GM12873 (cell line): ENCODE measurements around the gene PRDM9.

ENCODE experiments used
- TF ChIP-seq, protein P1 (sequence below): IDR thresholded peaks from 2 replicates; pipeline ENCODE4 v1.5.1; 2012; ENCODE audit warnings: low read depth, mild to moderate bottlenecking, moderate library complexity, low read length, control low read depth; ENCODE audit not compliant: insufficient read depth; ENCODE audit errors: missing control alignments

Gene PRDM9

DNA sequence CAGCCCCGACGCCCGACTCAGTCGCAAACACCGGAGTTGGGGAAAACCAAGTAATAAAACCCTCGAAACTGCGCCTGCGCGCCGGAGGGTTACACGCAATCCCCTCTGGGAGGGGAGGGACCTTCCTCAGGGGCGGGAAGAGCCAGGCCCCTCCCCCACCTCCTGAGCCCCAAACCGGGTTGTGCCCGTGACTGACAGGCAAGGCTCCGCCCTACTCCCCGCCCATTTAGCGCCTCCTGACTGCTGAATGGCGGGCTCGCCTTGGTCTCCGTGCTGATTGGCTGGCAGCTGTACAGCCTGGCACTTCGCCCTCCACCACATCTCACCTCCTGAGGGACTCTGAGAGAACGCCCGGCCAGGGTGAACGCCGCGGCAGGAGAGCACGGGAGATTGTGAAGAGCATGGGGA, at the start of gene PRDM9:
Gene PRDM9 (plus strand): TSS at position 332 of the 408 bp plus-strand sequence. CDS start 1,425 bp downstream, outside the sequence.
- TF ChIP-seq, protein P1, sequence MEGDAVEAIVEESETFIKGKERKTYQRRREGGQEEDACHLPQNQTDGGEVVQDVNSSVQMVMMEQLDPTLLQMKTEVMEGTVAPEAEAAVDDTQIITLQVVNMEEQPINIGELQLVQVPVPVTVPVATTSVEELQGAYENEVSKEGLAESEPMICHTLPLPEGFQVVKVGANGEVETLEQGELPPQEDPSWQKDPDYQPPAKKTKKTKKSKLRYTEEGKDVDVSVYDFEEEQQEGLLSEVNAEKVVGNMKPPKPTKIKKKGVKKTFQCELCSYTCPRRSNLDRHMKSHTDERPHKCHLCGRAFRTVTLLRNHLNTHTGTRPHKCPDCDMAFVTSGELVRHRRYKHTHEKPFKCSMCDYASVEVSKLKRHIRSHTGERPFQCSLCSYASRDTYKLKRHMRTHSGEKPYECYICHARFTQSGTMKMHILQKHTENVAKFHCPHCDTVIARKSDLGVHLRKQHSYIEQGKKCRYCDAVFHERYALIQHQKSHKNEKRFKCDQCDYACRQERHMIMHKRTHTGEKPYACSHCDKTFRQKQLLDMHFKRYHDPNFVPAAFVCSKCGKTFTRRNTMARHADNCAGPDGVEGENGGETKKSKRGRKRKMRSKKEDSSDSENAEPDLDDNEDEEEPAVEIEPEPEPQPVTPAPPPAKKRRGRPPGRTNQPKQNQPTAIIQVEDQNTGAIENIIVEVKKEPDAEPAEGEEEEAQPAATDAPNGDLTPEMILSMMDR: no peak

DNA sequence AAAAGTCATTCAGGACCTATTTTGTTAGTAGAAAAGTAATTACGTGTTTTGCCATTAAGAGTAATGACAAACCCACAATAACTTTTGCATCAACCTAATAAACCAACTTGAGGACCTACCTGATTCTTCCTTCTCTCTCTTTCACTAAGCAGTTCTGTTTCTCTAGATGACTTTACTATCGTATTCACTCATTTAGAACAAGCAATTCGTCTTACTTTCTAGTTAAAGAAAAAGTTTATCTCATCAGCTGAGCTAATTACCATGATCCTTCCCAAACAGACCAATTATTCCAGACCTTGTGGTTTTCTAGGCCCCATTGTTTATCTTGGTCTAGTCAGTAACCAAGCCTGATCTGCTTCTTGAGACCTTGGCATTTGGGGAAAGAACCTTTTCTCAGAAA, 49.6 kb upstream of the PRDM9 start:
- TF ChIP-seq, protein P1: no peak

DNA sequence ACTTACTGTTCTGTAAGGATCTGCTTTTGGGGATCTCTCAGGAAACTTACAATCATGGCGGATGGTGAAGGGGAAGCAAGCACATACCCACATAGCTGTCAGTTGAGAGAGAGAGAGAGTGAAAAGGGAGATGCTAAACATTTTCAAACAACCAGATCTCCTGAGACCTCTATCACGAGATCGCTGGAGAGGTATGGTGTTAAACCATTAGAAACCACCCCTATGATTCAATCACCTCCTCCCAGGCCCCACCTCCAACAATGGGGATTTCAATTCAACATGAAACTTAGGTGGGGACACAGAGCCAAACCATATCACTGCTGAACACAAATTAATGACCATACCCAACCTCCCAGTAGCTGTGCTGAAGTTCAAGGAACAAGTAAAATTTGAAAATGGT, 48.2 kb upstream of the PRDM9 start:
- TF ChIP-seq, protein P1: no peak

DNA sequence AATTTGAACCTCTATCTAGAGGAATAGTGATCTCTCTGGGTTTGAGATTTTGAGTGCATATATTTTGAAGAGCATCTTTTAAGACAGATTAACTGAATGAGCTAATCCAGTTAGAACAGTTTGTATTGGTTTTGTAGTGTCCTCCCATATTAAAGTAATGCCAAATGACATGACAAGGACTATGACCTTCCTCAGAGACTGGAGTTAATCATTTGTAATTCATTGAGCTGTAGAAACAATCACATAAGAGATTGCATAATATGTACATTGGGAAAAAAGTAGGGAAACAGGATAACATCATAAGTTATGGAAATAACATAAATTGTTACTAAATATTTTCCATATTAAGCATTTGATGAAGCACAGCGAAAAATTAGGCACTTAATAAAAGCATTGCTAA, 45.8 kb upstream of the PRDM9 start:
- TF ChIP-seq, protein P1: no peak

GRCh38 chr5:23466401-23466912, 41.0 kb upstream of the PRDM9 start:
- TF ChIP-seq, protein P1: no peak

DNA sequence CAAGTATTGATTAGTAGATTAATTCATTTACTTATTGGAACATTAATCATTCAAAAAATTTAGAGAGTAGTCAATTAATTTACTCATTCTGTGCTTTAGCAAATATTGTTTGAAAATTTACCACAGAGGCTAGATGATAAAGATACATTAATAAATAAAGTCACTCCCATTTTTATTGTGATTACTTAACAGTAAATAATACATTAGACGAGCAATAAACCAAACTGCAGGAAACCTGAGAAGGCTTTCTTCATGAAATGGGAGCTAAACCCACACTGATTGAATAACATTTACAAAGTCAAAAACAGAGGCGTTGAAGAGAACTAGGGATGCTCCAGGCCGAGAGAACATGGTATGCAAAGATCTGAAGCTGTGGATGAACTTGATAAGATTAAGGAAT, 38.8 kb upstream of the PRDM9 start:
- TF ChIP-seq, protein P1: no peak

- TF ChIP-seq, protein P1: no peak
Measured at GRCh38 chr5:23473915-23474314, 33.5 kb upstream of the PRDM9 start.
